ENCODE data around the gene ATOSB.

- TF ChIP-seq POLR2A (IDR thresholded peaks at IDR 0.05) (no peak), CTCF (IDR thresholded peaks at IDR 0.05) (no peak)
These were observed 13.2 kb downstream of the ATOSB start for GRCh38 chr9:35102465-35102768.

Data from thyroid gland (tissue), 4 donors.